Ovary (tissue), 9 donors: ENCODE data around the gene CAPZB. TPM values are rescaled to one million over a fixed set of nuclear protein-coding genes. Genes with fewer than 3 reads are reported as not detected.
"Not testable (repeated sequence)": the region's sequence is repeated elsewhere in the genome, so short reads cannot be mapped to it uniquely, and the experiment has no call there.

Source experiments
- DNase-seq, 5 donors: peaks; one replicate each; pipeline ENCODE4 v3.0.0-alpha.2; 2019 to 2020
- H3K27ac ChIP-seq, 2 donors: fragments of 200-600 bp; one replicate each; pipeline versions ENCODE4 v1.5.1 to v1.8.0; 2019 to 2022
- H3K27me3 ChIP-seq: fragments of 200-600 bp; one replicate; pipeline ENCODE4 v1.8.0; 2022
- H3K36me3 ChIP-seq: fragments of 200-600 bp; sonication (generic); one replicate; pipeline ENCODE4 v1.5.1; 2019
- H3K4me1 ChIP-seq: one replicate; pipeline ENCODE4 v1.8.1; 2013; ENCODE audit warnings: mild to moderate bottlenecking, moderate library complexity; ENCODE audit not compliant: insufficient read depth
- H3K4me3 ChIP-seq: fragments of 200-600 bp; sonication (generic); one replicate; pipeline ENCODE4 v1.5.1; 2017
- H3K9me3 ChIP-seq, 2 donors: fragments of 200-600 bp in 1 of 2; sonication (generic) in 1 of 2; one replicate each; pipeline versions ENCODE4 v1.5.1 to v1.8.1; 2013 to 2019; ENCODE audit warnings: mild to moderate bottlenecking in 1 of 2, moderate library complexity in 1 of 2
- CTCF ChIP-seq, 3 donors: fragments of 450-650 bp in 2 of 3; fragments of 200-600 bp in 1 of 3; IDR thresholded peaks; one replicate each; pipeline versions ENCODE4 v1.5.1 to v1.8.0; 2016 to 2022; ENCODE audit warnings: antibody characterized with exemption in 3 of 3, mild to moderate bottlenecking in 1 of 3
- EP300 ChIP-seq: sonication (generic); formaldehyde crosslinking; IDR thresholded peaks from one replicate; pipeline ENCODE4 v1.6.1; 2017; ENCODE audit warnings: antibody characterized with exemption
- POLR2A ChIP-seq: fragments of 450-650 bp; IDR thresholded peaks from one replicate; pipeline ENCODE4 v1.6.1; 2017; ENCODE audit warnings: antibody characterized with exemption, mild to moderate bottlenecking, moderate library complexity
- WGBS, 3 donors: extraction: QIAGEN DNeasy Blood & Tissue Kit in 1 of 3; methylation state at CpG; one replicate each; pipeline versions ENCODE4 v1.1.5 to v1.1.7; 2013 to 2017; 5-methylcytosine and 5-hydroxymethylcytosine counted together
- intact Hi-C, 4 donors: fragments of 100-400 bp; cut with DNase I; formaldehyde crosslinking; loops; one replicate each; pipeline versions ENCODE4 v1.11.0 to v1.15.1; 2022 to 2023
- polyA plus RNA-seq, 2 donors: library from polyadenylated mRNA; stranded (reverse); fragments of 200-250 nt in 1 of 2; fragments of 350-450 nt in 1 of 2; fragmentation: Illumina TruSeq in 1 of 2; extraction: RNeasy Lipid Tissue Mini Kit (QIAGEN cat#74804) in 1 of 2; gene quantifications; one replicate each; pipeline ENCODE4 v1.2.3, GENCODE V29; 2013 to 2014
- total RNA-seq, 7 donors: library from RNA; depleted of rRNA in 2 of 7; stranded (reverse); fragments of >200 nt in 2 of 7; fragmentation: NEBNext Ultra II Directional in 3 of 7; extraction: Animal tissue kit (Norgen Biotek cat#: 25700) in 3 of 7; gene quantifications; one replicate each; pipeline versions ENCODE4 v1.1.0 to v1.2.4, GENCODE V29; 2016 to 2023
- donor health status: DM: no; HTN: no; CAD: no; lungs with moderate emphysema.
- donor health status: DM: no; HTN: no; CAD: no.
- donor health status: Bipolar disorder and iron deficiency.
- donor health status: DM: yes; HTN: yes; CAD: no.
- donor health status: DM: no; HTN: no; CAD: no.
- donor health status: DM: yes; HTN: yes; CAD: no.

CAPZB gene
- total and polyA plus RNA-seq, 9 donors: 85.0 to 391 (median 258) TPM

GRCh38 chr1:19512545-19512944 lies 27.2 kb upstream of the CAPZB start:
- Histone ChIP-seq H3K9me3 (no peaks in the 10 kb centered on the region), H3K27me3 (no peaks in the 10 kb centered on the region), H3K4me3 (no peak overlapping the region), H3K4me1 (peaks cover 7% of the 10 kb centered on the region), H3K36me3 (no peaks in the 10 kb centered on the region), H3K27ac (no peak overlapping the region)
- 9 to 19% (median 15%) methylated on average over 2 of the region's 2 CpGs for WGBS, 3 donors
- TF ChIP-seq EP300 (no peak), CTCF (IDR thresholded peaks at IDR 0.05) (no peak), POLR2A (no peak)
- intact Hi-C loops: no loop called here
- DNase-seq: no peak

DNA sequence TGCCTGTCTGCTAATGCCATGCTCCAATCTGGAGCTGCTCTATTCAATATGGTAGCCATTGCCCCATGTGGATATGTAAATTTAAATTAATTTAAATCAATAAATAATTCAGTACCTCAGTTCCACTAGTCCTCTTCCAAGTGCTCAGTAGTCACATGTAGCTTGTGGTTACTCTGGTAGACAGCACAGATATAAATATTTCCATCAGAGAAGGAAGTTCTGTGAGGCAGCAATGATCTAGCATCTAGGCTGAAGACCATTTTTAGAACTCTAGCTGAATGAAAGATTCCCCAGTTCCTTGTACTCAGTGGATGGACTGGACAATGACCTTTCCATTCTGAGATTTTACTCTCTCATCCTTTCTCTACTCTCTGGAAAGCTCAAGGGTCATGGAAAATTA lies 25.8 kb upstream of the CAPZB start:
- intact Hi-C loops: no loop called here
- H3K27me3 ChIP-seq: no peaks in the 10 kb centered on the region
- no peak overlapping the region for H3K27ac ChIP-seq
- no peak overlapping the region for H3K4me3 ChIP-seq
- no peaks in the 10 kb centered on the region for H3K36me3 ChIP-seq
- no peaks in the 10 kb centered on the region for H3K9me3 ChIP-seq
- peaks cover 9% of the 10 kb centered on the region for H3K4me1 ChIP-seq
- TF ChIP-seq POLR2A (no peak), EP300 (no peak), CTCF (IDR thresholded peaks at IDR 0.05) (no peak)
- DNase-seq: no peak

DNA sequence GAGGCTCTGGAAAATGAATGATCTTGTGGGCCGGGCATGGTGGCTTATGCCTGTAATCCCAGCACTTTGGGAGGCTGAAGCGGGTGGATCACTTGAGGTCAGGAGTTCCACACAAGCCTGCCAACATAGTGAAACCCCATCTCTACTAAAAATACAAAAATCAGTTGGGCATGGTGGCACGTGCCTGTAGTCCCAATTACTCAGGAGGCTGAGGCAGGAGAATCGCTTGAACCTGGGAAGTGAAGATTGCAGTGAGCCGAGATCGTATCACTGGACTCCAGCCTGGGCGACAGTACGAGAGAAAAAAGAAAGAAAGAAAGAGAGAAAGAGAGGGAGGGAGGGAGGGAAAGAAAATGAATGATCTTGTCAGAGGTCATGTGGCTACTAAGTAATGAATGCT lies 24.3 kb upstream of the CAPZB start:
- not testable (repeated sequence) for H3K4me3 ChIP-seq, H3K27me3 ChIP-seq, H3K36me3 ChIP-seq, H3K9me3 ChIP-seq, DNase-seq
- intact Hi-C loops: loop anchor here in 2 of 4 donors (5.0 kb wide), 3 partner anchors 107 to 138 kb away; partner anchors contain the start of gene NBL1 (in 1 of the 2)
- H3K4me1 ChIP-seq: peaks cover 11% of the 10 kb centered on the region
- WGBS, 3 donors: 77 to 93% (median 89%) methylated on average over 8 of the region's 8 CpGs
- peak overlapping the region in 1 of 2 donors; percentile 39 for H3K27ac ChIP-seq

- no peaks in the 10 kb centered on the region for H3K9me3 ChIP-seq
- peaks cover 9% of the 10 kb centered on the region for H3K4me1 ChIP-seq
- no peaks in the 10 kb centered on the region for H3K27me3 ChIP-seq
- TF ChIP-seq CTCF (IDR thresholded peaks at IDR 0.05) (no peak), POLR2A (no peak), EP300 (no peak)
- peak in 1 of 5 donors; percentile 26 for DNase-seq
- H3K27ac ChIP-seq: peak overlapping the region in 1 of 2 donors; percentile 83
- H3K4me3 ChIP-seq: no peak overlapping the region
- no peaks in the 10 kb centered on the region for H3K36me3 ChIP-seq
- intact Hi-C loops: loop anchor here in 2 of 4 donors (5.0 kb wide), 3 partner anchors 105 to 140 kb away; partner anchors contain the start of gene NBL1 (in 1 of the 2)
- WGBS, 3 donors: 91 to 94% (median 92%) methylated on average over 5 of the region's 5 CpGs
These were observed 22.2 kb upstream of the CAPZB start for GRCh38 chr1:19507516-19507915.

DNA sequence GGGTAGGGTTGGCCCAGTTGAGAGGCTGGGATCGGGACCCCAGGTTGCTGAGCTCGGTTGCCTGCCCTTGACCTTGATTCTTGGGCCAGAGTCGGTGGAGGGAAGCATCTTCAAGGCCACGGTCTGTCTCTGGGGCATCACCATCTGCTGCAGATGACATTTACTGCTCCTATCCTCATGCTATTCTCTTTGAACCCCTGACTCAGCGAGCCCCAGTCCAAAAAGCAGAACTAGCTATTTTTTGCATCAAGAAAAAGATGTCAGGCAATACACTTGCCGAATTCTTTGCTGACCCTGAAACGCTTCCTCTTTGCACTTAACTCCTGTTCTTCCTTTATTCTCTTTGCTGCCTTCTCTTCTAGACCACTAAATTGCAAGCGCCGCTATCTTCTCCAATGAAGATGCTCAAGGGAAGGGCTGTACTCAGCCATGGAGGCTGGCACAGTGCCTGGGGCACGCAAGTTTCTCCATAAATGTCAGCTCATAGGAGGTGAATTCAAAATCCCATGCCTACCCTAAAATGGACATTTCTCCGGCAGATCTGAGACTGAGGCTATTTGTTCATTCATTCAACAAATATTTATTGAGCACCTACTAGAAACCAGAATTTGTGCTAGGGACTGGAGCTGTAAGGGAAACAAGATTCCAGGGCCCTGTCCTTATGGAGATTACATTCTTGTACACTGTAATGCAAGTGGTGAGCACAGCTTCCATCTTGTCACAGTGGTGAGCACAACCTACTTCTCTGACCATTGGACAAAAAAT lies 20.5 kb upstream of the CAPZB start:
- intact Hi-C loops: loop anchor here in 2 of 4 donors (5.0 kb wide), 3 partner anchors 104 to 141 kb away; partner anchors contain the start of gene NBL1 (in 1 of the 2)
- Histone ChIP-seq H3K36me3 (no peaks in the 10 kb centered on the region), H3K27me3 (no peaks in the 10 kb centered on the region), H3K4me1 (peaks cover 9% of the 10 kb centered on the region), H3K4me3 (no peak overlapping the region), H3K27ac (peak overlapping the region in 1 of 2 donors; percentile 83), H3K9me3 (no peaks in the 10 kb centered on the region)
- DNase-seq: peak; percentile 75 to 82 (median 77)
- WGBS, 3 donors: 19 to 30% (median 21%) methylated on average over 11 of the region's 11 CpGs
- TF ChIP-seq CTCF (IDR thresholded peaks at IDR 0.05) (no peak), EP300 (no peak), POLR2A (no peak)
